Prostate gland (tissue), 2 donors: Measurements from ENCODE around the gene MROH9.

Source experiments
- CTCF ChIP-seq, 4 experiments: fragments of 200-600 bp in 2 of 4; fragments of 450-650 bp in 2 of 4; sonication (generic) in 2 of 4; IDR thresholded peaks; 1 replicate in 3 of 4; 2 replicates in 1 of 4; pipeline ENCODE4 v1.5.1; 2016 to 2019; ENCODE audit warnings: antibody characterized with exemption in 4 of 4, mild to moderate bottlenecking in 2 of 4, moderate library complexity in 2 of 4
- POLR2A ChIP-seq: fragments of 450-650 bp; IDR thresholded peaks from one replicate; pipeline ENCODE4 v1.6.1; 2016; ENCODE audit warnings: antibody characterized with exemption, mild to moderate bottlenecking

GRCh38 chr1:171061425-171062143 lies 126.2 kb downstream of the MROH9 start:
- no peak for TF ChIP-seq POLR2A
- no peak for TF ChIP-seq CTCF (IDR thresholded peaks at IDR 0.05)
